HepG2 (cell line): ENCODE data around the gene NUDT7. TPM values are rescaled to one million over a fixed set of nuclear protein-coding genes. Genes with fewer than 3 reads are reported as not detected.

Experiments used
- MYNN ChIP-seq: sonication (generic); formaldehyde crosslinking; IDR thresholded peaks from 2 replicates; pipeline ENCODE4 v1.4.0; 2020; ENCODE audit warnings: mild to moderate bottlenecking, low read depth, missing genetic modification reagents
- RAD51 ChIP-seq: fragments of 450-650 bp; IDR thresholded peaks from 2 replicates; pipeline ENCODE4 v1.6.1; 2016; ENCODE audit warnings: borderline replicate concordance
- SMYD3 ChIP-seq: sonication (generic); formaldehyde crosslinking; IDR thresholded peaks from 2 replicates; pipeline ENCODE4 v1.8.1; 2023; ENCODE audit warnings: mild to moderate bottlenecking, missing genetic modification reagents
- SOX6 ChIP-seq, 2 experiments: fragments of 450-650 bp in 1 of 2; sonication (generic) in 1 of 2; formaldehyde crosslinking in 1 of 2; IDR thresholded peaks; 2 replicates each; pipeline versions ENCODE4 v1.4.0 to v1.6.1; 2017 to 2020; ENCODE audit warnings: antibody characterized with exemption in 1 of 2, mild to moderate bottlenecking in 1 of 2, missing genetic modification reagents in 1 of 2
- ZNF598 ChIP-seq: sonication (generic); formaldehyde crosslinking; IDR thresholded peaks from 2 replicates; pipeline ENCODE4 v1.5.1; 2020; ENCODE audit warnings: mild to moderate bottlenecking, missing genetic modification reagents, borderline replicate concordance
- ZNF615 ChIP-seq: sonication (generic); formaldehyde crosslinking; IDR thresholded peaks from 2 replicates; pipeline ENCODE4 v1.5.0; 2020; ENCODE audit warnings: mild to moderate bottlenecking, missing genetic modification reagents, borderline replicate concordance
- ZNF670 ChIP-seq: sonication (generic); formaldehyde crosslinking; IDR thresholded peaks from 2 replicates; pipeline ENCODE4 v1.8.0; 2022; ENCODE audit warnings: mild to moderate bottlenecking, missing genetic modification reagents, borderline replicate concordance
- ZNF75D ChIP-seq: sonication (generic); formaldehyde crosslinking; IDR thresholded peaks from 2 replicates; pipeline ENCODE4 v1.8.1; 2023; ENCODE audit warnings: missing genetic modification reagents, mild to moderate bottlenecking, borderline replicate concordance
- ZNF780A ChIP-seq: sonication (generic); formaldehyde crosslinking; IDR thresholded peaks from 2 replicates; pipeline ENCODE4 v1.8.0; 2022; ENCODE audit warnings: mild to moderate bottlenecking, missing genetic modification reagents, moderate library complexity
- ZSCAN30 ChIP-seq: sonication (generic); formaldehyde crosslinking; IDR thresholded peaks from 2 replicates; pipeline ENCODE4 v1.5.0; 2020; ENCODE audit warnings: mild to moderate bottlenecking, missing genetic modification reagents
- polyA plus RNA-seq, 8 experiments: library from polyadenylated mRNA; depleted of rRNA in 3 of 8; stranded (reverse) in 7 of 8; unstranded in 1 of 8; fragments of >200 nt; fragmentation: Illumina TruSeq in 4 of 8; extraction: Trizol in 4 of 8; gene quantifications; 2 replicates each; pipeline versions ENCODE4 v1.2.1 to v1.2.3, GENCODE V29; 2011 to 2016; ENCODE audit warnings: low read depth in 4 of 8, missing spikeins in 1 of 8, mixed read lengths in 1 of 8; ENCODE audit not compliant: insufficient read depth in 1 of 8
- total RNA-seq, 5 experiments: library from RNA; depleted of rRNA; stranded (reverse); fragments of >200 nt; fragmentation: Illumina TruSeq; extraction: Trizol; gene quantifications; 2 replicates each; pipeline ENCODE4 v1.2.3, GENCODE V29; 2016; ENCODE audit warnings: low read depth in 1 of 5
- TF ChIP-seq, protein P1 (sequence below): sonication (generic); formaldehyde crosslinking; conservative IDR thresholded peaks from 2 replicates; pipeline ENCODE4 v1.5.0; 2020; ENCODE audit warnings: missing genetic modification reagents
- TF ChIP-seq, protein P2 (sequence below): sonication (generic); formaldehyde crosslinking; IDR thresholded peaks from 2 replicates; pipeline ENCODE4 v1.8.0; 2022; ENCODE audit warnings: mild to moderate bottlenecking, missing genetic modification reagents, moderate library complexity
- TF ChIP-seq, protein P3 (sequence below): sonication (generic); formaldehyde crosslinking; IDR thresholded peaks from 2 replicates; pipeline ENCODE4 v1.8.0; 2022; ENCODE audit warnings: missing genetic modification reagents, mild to moderate bottlenecking, moderate library complexity, borderline replicate concordance
- TF ChIP-seq, protein P4 (sequence below): sonication (generic); formaldehyde crosslinking; IDR thresholded peaks from 2 replicates; pipeline ENCODE4 v1.4.0; 2020; ENCODE audit warnings: missing genetic modification reagents
- TF ChIP-seq, protein P5 (sequence below), 2 experiments: IDR thresholded peaks; 2 replicates each; pipeline ENCODE4 v1.6.1; 2011 to 2012; ENCODE audit warnings: low read length in 2 of 2, borderline replicate concordance in 1 of 2, low read depth in 1 of 2, mild to moderate bottlenecking in 1 of 2, moderate library complexity in 1 of 2

NUDT7 gene
- total and polyA plus RNA-seq, 2 of the 13 experiments (the other 11 are each of a cell fraction or from before 2014, with no cell fraction given) = 14.3 to 23.9 TPM

DNA sequence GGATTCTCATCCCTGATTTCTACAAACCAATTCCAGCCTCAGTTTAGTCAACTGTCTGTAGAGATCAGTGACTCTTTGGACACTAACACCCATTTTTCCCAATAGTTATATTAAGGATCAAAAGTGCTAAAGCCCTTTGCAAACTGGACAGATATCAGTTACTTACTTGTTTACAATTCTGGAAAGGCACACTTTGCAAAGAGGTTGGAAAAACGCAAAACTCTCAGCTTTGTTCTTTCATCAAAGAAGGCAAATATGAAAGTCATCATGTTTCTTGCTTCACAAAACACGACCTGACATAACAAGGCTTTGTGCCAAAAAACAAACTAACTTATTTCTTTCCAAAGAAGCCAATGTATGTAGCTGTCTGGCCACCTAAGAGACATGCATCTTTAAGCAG lies 39.9 kb downstream of the NUDT7 start (continued):
- TF ChIP-seq, protein P1, sequence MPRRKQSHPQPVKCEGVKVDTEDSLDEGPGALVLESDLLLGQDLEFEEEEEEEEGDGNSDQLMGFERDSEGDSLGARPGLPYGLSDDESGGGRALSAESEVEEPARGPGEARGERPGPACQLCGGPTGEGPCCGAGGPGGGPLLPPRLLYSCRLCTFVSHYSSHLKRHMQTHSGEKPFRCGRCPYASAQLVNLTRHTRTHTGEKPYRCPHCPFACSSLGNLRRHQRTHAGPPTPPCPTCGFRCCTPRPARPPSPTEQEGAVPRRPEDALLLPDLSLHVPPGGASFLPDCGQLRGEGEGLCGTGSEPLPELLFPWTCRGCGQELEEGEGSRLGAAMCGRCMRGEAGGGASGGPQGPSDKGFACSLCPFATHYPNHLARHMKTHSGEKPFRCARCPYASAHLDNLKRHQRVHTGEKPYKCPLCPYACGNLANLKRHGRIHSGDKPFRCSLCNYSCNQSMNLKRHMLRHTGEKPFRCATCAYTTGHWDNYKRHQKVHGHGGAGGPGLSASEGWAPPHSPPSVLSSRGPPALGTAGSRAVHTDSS (CRISPR knock-in tag) = no peak
- TF ChIP-seq SOX6 (IDR thresholded peaks at IDR 0.05) = no peak
- TF ChIP-seq SOX6 (CRISPR knock-in tag; IDR thresholded peaks at IDR 0.05) = peak; percentile 56; the same call in 1 of the 2 replicates
- TF ChIP-seq SMYD3 = no peak
- TF ChIP-seq ZNF598 (CRISPR knock-in tag) = no peak
- no peak for TF ChIP-seq ZNF75D (CRISPR knock-in tag)
- TF ChIP-seq, protein P2, sequence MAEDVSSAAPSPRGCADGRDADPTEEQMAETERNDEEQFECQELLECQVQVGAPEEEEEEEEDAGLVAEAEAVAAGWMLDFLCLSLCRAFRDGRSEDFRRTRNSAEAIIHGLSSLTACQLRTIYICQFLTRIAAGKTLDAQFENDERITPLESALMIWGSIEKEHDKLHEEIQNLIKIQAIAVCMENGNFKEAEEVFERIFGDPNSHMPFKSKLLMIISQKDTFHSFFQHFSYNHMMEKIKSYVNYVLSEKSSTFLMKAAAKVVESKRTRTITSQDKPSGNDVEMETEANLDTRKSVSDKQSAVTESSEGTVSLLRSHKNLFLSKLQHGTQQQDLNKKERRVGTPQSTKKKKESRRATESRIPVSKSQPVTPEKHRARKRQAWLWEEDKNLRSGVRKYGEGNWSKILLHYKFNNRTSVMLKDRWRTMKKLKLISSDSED (CRISPR knock-in tag) = no peak
- TF ChIP-seq MYNN (CRISPR knock-in tag) = no peak
- TF ChIP-seq, protein P3, sequence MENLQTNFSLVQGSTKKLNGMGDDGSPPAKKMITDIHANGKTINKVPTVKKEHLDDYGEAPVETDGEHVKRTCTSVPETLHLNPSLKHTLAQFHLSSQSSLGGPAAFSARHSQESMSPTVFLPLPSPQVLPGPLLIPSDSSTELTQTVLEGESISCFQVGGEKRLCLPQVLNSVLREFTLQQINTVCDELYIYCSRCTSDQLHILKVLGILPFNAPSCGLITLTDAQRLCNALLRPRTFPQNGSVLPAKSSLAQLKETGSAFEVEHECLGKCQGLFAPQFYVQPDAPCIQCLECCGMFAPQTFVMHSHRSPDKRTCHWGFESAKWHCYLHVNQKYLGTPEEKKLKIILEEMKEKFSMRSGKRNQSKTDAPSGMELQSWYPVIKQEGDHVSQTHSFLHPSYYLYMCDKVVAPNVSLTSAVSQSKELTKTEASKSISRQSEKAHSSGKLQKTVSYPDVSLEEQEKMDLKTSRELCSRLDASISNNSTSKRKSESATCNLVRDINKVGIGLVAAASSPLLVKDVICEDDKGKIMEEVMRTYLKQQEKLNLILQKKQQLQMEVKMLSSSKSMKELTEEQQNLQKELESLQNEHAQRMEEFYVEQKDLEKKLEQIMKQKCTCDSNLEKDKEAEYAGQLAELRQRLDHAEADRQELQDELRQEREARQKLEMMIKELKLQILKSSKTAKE (CRISPR knock-in tag) = no peak
- TF ChIP-seq RAD51 = no peak
- no peak for TF ChIP-seq ZSCAN30 (CRISPR knock-in tag)
- no peak for TF ChIP-seq ZNF615 (CRISPR knock-in tag)
- TF ChIP-seq, protein P4, sequence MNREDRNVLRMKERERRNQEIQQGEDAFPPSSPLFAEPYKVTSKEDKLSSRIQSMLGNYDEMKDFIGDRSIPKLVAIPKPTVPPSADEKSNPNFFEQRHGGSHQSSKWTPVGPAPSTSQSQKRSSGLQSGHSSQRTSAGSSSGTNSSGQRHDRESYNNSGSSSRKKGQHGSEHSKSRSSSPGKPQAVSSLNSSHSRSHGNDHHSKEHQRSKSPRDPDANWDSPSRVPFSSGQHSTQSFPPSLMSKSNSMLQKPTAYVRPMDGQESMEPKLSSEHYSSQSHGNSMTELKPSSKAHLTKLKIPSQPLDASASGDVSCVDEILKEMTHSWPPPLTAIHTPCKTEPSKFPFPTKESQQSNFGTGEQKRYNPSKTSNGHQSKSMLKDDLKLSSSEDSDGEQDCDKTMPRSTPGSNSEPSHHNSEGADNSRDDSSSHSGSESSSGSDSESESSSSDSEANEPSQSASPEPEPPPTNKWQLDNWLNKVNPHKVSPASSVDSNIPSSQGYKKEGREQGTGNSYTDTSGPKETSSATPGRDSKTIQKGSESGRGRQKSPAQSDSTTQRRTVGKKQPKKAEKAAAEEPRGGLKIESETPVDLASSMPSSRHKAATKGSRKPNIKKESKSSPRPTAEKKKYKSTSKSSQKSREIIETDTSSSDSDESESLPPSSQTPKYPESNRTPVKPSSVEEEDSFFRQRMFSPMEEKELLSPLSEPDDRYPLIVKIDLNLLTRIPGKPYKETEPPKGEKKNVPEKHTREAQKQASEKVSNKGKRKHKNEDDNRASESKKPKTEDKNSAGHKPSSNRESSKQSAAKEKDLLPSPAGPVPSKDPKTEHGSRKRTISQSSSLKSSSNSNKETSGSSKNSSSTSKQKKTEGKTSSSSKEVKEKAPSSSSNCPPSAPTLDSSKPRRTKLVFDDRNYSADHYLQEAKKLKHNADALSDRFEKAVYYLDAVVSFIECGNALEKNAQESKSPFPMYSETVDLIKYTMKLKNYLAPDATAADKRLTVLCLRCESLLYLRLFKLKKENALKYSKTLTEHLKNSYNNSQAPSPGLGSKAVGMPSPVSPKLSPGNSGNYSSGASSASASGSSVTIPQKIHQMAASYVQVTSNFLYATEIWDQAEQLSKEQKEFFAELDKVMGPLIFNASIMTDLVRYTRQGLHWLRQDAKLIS (CRISPR knock-in tag) = no peak
- TF ChIP-seq ZNF670 (CRISPR knock-in tag) = no peak
- TF ChIP-seq, protein P5, sequence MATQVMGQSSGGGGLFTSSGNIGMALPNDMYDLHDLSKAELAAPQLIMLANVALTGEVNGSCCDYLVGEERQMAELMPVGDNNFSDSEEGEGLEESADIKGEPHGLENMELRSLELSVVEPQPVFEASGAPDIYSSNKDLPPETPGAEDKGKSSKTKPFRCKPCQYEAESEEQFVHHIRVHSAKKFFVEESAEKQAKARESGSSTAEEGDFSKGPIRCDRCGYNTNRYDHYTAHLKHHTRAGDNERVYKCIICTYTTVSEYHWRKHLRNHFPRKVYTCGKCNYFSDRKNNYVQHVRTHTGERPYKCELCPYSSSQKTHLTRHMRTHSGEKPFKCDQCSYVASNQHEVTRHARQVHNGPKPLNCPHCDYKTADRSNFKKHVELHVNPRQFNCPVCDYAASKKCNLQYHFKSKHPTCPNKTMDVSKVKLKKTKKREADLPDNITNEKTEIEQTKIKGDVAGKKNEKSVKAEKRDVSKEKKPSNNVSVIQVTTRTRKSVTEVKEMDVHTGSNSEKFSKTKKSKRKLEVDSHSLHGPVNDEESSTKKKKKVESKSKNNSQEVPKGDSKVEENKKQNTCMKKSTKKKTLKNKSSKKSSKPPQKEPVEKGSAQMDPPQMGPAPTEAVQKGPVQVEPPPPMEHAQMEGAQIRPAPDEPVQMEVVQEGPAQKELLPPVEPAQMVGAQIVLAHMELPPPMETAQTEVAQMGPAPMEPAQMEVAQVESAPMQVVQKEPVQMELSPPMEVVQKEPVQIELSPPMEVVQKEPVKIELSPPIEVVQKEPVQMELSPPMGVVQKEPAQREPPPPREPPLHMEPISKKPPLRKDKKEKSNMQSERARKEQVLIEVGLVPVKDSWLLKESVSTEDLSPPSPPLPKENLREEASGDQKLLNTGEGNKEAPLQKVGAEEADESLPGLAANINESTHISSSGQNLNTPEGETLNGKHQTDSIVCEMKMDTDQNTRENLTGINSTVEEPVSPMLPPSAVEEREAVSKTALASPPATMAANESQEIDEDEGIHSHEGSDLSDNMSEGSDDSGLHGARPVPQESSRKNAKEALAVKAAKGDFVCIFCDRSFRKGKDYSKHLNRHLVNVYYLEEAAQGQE (IDR thresholded peaks at IDR 0.05; ENCODE audit: borderline replicate concordance in 1 of 2, low read depth in 1 of 2, low read length in 2 of 2) = no peak
- TF ChIP-seq ZNF780A = no peak
